Neural crest cell (in vitro differentiated cells): ENCODE results near the gene ATP13A1. TPM values are rescaled to one million over a fixed set of nuclear protein-coding genes. Genes with fewer than 3 reads are reported as not detected.
"Not testable (repeated sequence)": the region's sequence is repeated elsewhere in the genome, so short reads cannot be mapped to it uniquely, and the experiment has no call there.

Experiments
- DNase-seq: peaks from one replicate; pipeline ENCODE4 v3.0.0; 2021; ENCODE audit warnings: low read depth, mixed read lengths, low spot score
- H3K27ac Mint-ChIP-seq: one replicate; pipeline ENCODE4 v1.8.0; 2021; ENCODE audit warnings: mild to moderate bottlenecking, mixed read lengths; ENCODE audit not compliant: unreplicated experiment
- H3K27me3 Mint-ChIP-seq: 2 replicates; pipeline ENCODE4 v1.8.0; 2021; ENCODE audit warnings: low read depth, mild to moderate bottlenecking, mixed read lengths
- H3K36me3 Mint-ChIP-seq: 2 replicates; pipeline ENCODE4 v1.8.0; 2021; ENCODE audit warnings: low read depth, mild to moderate bottlenecking, mixed read lengths
- H3K4me1 Mint-ChIP-seq: 2 replicates; pipeline ENCODE4 v1.8.0; 2021; ENCODE audit warnings: mixed read lengths
- H3K4me3 Mint-ChIP-seq: one replicate; pipeline ENCODE4 v1.8.0; 2021; ENCODE audit warnings: mild to moderate bottlenecking, mixed read lengths
- H3K9me3 Mint-ChIP-seq: 2 replicates; pipeline ENCODE4 v1.8.0; 2021; ENCODE audit warnings: mixed read lengths
- CTCF ChIP-seq: fragments of 200-600 bp; sonication (generic); conservative IDR thresholded peaks from 2 replicates; pipeline ENCODE4 v1.5.0; 2021; ENCODE audit warnings: antibody characterized with exemption, mild to moderate bottlenecking
- total RNA-seq: library from RNA; stranded (reverse); gene quantifications from 2 replicates; pipeline ENCODE4 v1.2.1, GENCODE V29; 2021

The ATP13A1 gene
- total RNA-seq, 1 donor from 2014 or later = 75.1 TPM

- peaks cover 14% of the 10 kb centered on the region for H3K36me3 Mint-ChIP-seq
- TF ChIP-seq CTCF = no peak
- no peaks in the 10 kb centered on the region for H3K4me1 Mint-ChIP-seq
- H3K27me3 Mint-ChIP-seq = no peaks in the 10 kb centered on the region
- no peak overlapping the region for H3K4me3 Mint-ChIP-seq
- no peak for DNase-seq
- no peak overlapping the region for H3K27ac Mint-ChIP-seq
- peaks cover 8% of the 10 kb centered on the region for H3K9me3 Mint-ChIP-seq
Observed at GRCh38 chr19:19697589-19697988, 34.1 kb upstream of the ATP13A1 start.

- DNase-seq = no peak
- Mint-ChIP-seq H3K9me3 (peaks cover 8% of the 10 kb centered on the region), H3K4me3 (no peak overlapping the region), H3K4me1 (no peaks in the 10 kb centered on the region), H3K36me3 (peaks cover 14% of the 10 kb centered on the region), H3K27ac (no peak overlapping the region), H3K27me3 (no peaks in the 10 kb centered on the region)
- TF ChIP-seq CTCF = no peak
Observed at GRCh38 chr19:19696386-19696785, 32.9 kb upstream of the ATP13A1 start.

GRCh38 chr19:19691683-19692082 lies 28.2 kb upstream of the ATP13A1 start:
- Mint-ChIP-seq H3K27ac (no peak overlapping the region), H3K4me3 (no peak overlapping the region), H3K9me3 (peaks cover 9% of the 10 kb centered on the region), H3K4me1 (no peaks in the 10 kb centered on the region), H3K27me3 (no peaks in the 10 kb centered on the region), H3K36me3 (peaks cover 5% of the 10 kb centered on the region)
- TF ChIP-seq CTCF = no peak
- DNase-seq = no peak

- H3K4me3 Mint-ChIP-seq, H3K4me1 Mint-ChIP-seq, DNase-seq, H3K27ac Mint-ChIP-seq, H3K27me3 Mint-ChIP-seq: not testable (repeated sequence)
- peaks cover 11% of the 10 kb centered on the region for H3K9me3 Mint-ChIP-seq
- peaks cover 11% of the 10 kb centered on the region for H3K36me3 Mint-ChIP-seq
Observed at GRCh38 chr19:19689023-19689422, 25.5 kb upstream of the ATP13A1 start.

GRCh38 chr19:19687090-19687489 lies 23.6 kb upstream of the ATP13A1 start:
- Mint-ChIP-seq H3K4me1 (no peaks in the 10 kb centered on the region), H3K27me3 (no peaks in the 10 kb centered on the region), H3K4me3 (no peak overlapping the region), H3K27ac (peak overlapping the region; percentile 75), H3K36me3 (peaks cover 28% of the 10 kb centered on the region), H3K9me3 (peaks cover 18% of the 10 kb centered on the region)
- no peak for TF ChIP-seq CTCF
- DNase-seq = no peak

GRCh38 chr19:19686580-19686979 lies 23.1 kb upstream of the ATP13A1 start:
- no peaks in the 10 kb centered on the region for H3K27me3 Mint-ChIP-seq
- H3K9me3 Mint-ChIP-seq = peaks cover 18% of the 10 kb centered on the region
- H3K36me3 Mint-ChIP-seq = peaks cover 28% of the 10 kb centered on the region
- no peak for DNase-seq
- no peak for TF ChIP-seq CTCF
- H3K4me1 Mint-ChIP-seq = no peaks in the 10 kb centered on the region
- H3K4me3 Mint-ChIP-seq = no peak overlapping the region
- no peak overlapping the region for H3K27ac Mint-ChIP-seq

GRCh38 chr19:19686119-19686518 lies 22.6 kb upstream of the ATP13A1 start:
- H3K27me3 Mint-ChIP-seq, H3K4me3 Mint-ChIP-seq, DNase-seq, H3K4me1 Mint-ChIP-seq, H3K27ac Mint-ChIP-seq: not testable (repeated sequence)
- Mint-ChIP-seq H3K9me3 (peaks cover 18% of the 10 kb centered on the region), H3K36me3 (peaks cover 33% of the 10 kb centered on the region)
